ENCODE results near the gene SMYD3.

DNA sequence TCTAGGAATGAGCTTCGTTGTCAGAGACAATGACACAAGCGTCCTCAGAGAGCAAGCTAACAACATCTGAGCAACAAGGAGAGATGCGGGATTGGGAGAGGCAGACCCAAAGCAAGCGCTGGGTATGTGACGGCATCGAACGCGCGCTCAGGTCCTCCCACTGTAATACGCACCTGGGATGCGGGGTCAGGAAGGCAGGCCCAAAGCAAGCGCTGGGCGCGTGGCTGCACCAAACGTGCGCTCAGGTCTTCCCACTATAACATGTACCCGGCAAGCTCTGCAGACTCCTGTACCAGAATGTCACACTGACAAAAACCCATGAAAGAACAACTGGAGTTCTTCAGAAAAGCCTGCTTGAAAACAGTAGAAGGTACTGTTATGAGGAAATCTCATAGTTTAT is 653.8 kb downstream of the SMYD3 start:
- TF ChIP-seq, protein P1, sequence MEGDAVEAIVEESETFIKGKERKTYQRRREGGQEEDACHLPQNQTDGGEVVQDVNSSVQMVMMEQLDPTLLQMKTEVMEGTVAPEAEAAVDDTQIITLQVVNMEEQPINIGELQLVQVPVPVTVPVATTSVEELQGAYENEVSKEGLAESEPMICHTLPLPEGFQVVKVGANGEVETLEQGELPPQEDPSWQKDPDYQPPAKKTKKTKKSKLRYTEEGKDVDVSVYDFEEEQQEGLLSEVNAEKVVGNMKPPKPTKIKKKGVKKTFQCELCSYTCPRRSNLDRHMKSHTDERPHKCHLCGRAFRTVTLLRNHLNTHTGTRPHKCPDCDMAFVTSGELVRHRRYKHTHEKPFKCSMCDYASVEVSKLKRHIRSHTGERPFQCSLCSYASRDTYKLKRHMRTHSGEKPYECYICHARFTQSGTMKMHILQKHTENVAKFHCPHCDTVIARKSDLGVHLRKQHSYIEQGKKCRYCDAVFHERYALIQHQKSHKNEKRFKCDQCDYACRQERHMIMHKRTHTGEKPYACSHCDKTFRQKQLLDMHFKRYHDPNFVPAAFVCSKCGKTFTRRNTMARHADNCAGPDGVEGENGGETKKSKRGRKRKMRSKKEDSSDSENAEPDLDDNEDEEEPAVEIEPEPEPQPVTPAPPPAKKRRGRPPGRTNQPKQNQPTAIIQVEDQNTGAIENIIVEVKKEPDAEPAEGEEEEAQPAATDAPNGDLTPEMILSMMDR (conservative IDR thresholded peaks at IDR 0.05): no peak
- no peak for TF ChIP-seq ZFX (IDR thresholded peaks at IDR 0.05)

All from C4-2B (cell line).